OCI-M2 (cell line): ENCODE results near the gene TMEM209.

ENCODE experiments used
- DNase-seq: peaks from one replicate; lab custom pipeline; 2025; ENCODE audit not compliant: unreplicated experiment; lab: John Stamatoyannopoulos, UW

TMEM209 gene

DNA sequence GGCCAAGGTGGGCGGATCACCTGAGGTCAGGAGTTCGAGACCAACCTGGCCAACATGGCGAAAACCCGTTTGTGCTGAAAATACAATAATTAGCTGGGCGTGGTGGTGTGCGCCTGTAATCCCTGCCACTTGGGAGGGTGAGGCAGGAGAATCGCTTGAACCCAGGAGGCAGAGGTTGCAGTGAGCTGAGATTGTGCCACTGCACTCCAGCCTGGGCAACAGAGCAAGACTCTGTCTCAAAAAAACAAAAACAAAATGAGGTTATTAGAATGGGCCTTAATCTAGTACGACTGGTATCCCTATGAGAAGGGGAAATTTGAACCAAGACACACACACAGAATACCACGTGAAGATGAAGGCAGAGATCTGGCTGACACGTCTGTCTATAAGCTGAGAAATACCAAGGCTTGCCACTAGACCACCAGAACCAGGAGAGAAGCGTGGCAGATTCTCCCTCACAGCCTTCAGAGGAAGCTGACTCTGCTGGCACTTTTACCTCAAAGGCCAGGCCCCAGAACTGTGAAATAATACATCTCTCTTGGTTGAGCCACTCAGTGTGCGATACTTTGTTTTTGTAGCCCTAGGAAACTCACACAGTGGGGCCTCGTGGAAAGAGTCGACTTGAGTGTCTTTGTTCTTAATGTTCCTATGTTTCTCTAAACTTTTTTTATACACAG is 59.6 kb downstream of the TMEM209 start:
- no peak for DNase-seq

DNA sequence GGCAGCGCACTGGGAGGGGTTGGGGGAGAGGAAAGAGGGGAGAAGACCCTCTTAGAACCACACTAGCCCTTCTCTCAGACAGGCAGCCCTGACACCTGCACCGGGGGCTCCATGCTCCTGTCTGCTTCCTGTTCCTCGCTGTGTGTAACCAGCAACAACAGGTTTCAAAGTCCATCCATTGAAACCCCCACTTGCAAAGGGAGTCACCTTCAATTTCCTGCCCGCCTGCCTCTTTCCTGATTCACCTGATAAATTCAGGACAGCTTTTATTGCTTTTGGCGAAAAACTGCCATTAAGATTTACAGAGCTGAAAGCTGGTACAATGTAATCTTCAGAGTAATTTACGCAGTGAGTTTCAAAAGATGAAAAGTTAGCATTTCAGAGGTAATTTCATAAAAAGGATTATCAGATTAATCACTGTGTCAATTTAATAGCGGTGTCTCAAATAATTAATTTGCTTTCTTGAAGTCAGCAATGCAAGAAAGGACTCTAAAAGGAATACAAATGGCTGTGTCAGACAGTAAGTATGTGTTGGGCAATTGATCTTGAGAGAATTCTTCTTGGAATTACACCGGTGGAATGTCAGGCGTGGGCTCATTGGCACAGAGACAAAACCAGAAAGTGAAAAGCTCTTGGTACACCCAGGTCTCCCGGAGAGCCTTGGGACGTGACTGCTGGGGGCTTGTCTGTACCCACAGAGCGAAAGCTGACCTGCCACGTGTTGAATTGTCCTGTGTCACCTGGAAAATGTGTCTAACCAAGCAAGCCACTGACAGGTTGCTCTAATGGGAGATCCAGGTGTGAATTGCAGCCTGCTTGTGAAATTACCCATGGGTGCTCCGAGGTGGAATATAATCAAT is 60.7 kb downstream of the TMEM209 start:
- DNase-seq, result no peak

DNA sequence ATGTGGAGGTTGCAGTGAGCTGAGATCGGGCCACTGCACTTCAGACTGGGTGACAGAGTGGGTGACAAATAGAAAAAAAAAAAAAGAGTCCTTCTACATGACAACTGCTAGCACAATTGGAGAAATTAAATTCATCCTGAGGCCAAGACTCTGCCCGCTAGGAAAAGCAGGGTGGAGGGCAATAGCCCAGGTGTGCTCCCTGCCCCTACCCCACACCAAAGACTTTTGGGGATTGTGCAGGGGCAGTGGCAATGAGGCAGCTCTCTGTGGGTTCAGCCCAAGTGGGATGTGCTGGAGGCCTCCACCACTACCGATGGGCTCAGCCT is 61.3 kb downstream of the TMEM209 start:
- no peak for DNase-seq

DNA sequence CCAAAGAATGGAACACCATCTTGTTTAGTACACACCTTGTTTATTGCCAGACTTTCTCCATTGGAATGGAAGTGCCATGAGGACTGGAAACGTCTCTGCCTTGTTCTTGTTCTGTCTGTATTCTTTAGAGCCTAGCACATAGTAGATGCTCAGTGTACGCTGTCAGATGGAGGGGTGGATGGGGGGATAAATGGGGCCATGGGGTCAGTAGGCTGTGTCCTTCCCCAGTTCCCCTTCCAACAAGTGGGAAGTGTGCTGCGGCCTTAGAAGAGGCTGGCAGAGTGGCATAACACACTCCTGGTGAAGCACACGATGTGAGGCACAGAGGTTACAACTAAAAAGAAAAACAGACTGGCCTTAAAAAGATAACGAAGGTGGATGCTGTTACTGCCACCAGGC is 61.9 kb downstream of the TMEM209 start:
- DNase-seq, result no peak

DNA sequence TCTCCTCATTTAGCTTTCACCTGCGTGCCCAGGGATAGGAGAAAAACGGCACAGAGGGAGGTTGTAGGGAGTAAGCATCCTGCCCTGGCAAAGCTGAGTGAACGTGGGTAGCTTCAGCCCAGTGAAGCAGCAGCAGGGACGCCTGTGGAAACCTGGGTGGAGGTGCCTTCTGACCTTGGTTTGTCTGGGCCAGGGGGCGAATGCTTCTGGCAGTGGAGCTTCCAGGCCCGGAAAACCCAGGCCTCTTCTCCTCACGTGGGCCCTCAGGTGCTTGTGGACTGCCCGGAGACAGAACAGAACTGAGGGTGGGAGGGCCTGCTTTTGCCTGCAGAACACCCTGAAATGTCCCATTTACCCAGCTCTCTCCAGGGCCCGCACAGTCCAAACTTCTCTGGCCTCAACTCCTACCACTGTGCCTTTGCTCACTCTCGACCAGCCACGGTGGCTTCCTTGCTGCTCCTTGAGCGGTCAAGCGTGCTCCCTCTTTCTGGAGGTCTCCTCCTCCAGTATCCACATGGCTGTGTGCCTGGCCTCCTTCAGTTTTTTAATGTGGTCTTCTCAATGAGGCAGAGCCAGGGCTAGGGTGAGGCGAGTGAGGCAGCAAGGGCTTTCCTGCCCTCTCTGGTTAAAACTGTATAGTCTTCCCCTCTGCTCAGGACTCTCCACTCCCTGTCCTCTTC is 62.4 kb downstream of the TMEM209 start:
- no peak for DNase-seq

DNA sequence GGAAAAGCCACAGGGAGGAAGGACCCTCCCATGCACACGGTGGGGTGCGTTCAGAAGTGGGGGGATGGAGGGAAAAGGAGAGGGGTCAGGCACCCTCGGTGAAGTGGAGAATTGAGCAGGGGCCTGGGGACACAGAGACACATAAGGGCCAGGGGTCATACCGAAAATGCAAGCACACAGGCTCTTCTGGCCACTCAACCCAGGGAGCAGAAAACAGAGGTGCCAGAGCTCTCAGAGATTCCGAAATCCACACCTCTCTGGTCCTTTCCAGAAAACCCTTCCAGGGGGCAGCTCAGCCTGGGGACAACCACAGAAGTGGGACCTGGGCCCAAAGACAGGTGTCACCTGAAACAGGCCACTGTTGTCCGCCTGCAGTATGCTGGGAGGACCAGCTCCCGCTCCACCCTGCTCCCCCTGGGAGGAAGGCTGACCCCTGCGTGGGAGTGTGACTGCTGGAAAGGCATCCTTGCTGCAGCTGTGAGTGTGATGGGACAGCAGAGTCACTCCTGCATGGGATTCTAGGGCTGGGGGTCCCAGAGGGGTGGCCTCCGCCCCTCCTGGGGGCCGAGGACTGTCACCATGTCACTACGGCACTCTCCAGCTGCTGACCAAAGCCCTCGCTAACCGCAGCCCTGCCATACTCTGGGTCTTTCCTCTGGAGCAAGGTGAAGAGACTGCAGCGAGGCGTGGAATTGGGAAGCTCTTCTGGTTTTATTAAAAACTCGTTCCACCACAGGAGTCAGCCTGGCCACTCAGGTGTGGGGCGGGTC is 63.1 kb downstream of the TMEM209 start:
- DNase-seq, result no peak

DNA sequence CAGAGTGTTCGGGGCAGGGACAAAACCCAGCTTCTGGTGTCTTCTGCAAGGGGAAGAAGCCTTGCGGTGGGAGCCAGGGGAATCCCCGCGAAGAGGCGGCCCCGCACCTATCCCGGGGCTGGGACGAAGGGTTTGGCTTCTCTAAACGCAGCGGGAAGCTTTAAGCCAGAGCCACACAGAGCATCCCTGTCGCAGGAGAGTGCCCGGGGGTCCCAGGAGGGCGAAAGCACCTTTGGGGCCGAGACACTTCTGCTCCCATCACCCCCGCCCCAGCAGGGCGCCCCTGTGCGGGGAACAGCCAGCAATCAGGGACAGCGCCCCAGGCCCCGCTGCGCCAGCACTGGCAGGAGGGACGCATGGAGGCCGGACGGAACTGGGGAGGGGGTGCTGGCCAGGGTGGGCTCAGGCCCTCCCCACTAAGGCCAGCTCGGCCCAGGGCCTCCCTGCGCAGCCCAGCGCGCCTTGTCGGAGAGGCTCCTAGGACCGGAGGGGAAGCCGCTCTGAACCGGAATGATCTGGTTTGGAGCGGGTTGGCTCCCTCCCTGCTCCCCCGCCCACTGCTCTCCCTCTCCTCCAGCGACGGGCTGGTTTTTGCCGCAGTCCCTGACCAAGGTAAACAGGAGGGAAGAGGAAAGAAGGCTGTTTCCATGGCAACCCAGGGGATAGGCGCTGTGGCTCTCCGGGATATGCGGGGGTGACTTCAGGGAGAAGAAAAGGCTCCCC is 63.9 kb downstream of the TMEM209 start:
- DNase-seq, result no peak

DNA sequence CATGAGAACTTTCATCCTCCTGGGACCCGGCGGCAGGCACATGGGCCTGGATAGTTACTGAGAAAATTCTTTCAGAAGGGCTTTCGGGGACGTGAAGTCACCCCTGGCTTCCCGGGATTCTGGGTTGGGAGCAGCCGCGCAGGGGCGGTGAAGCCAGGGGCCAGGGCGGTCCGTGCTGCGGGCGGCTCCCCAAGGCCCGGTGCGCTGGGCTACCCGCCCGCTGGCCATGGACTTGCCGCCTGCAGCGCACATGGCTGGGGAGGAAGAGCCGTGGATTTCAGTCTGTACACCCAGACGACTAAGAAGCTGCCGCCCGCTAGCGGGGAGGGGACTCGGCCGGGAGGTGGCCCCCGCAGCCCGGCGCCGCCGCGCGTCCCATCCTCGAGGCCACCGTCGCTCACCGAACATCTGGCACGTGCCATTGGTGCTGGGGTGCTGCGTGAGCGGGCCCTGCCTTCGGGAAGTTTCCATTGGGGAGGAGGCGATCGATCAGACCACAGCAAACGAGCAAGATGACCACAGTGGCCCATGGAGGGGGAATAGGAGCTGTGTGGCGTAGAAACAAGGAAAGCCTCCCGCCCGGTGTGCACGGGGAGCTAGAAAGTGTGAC is 64.5 kb downstream of the TMEM209 start:
- no peak for DNase-seq

DNA sequence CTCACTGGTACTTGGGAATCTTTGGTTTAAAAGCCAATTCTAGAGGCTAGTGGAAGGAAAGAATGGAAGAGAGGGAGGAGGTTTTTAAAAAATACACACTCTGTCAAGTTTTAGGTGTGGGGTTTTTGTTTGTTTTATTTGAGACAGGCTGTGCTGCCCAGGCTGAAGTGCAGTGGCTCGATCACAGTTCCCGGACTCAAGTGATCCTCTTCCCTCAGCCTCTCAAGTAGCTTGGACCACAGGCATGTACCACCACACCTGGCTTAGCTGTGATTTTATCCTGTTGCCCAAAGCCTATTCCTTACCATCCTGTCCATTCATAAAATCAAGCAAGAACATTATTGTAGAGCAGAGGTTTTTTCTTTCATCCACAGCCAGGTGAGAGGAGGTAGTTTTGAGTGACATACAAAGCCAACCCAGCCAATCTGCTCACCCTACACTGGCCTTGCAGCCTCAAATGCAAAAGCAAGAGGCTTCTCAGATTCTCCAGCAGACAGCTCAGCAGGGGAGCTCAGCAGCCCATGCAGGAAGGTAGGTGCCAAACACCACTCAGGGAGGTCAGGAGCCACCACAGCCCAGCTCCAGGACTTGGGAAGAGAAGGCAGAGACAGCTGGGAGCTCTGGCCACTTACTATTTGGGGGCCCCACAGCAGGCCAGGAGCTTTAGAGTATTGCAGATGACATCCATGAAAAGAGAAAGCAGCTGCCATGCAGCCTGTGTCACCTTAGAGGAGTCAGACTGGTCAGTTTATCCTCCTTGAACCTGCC is 65.8 kb downstream of the TMEM209 start:
- no peak for DNase-seq

DNA sequence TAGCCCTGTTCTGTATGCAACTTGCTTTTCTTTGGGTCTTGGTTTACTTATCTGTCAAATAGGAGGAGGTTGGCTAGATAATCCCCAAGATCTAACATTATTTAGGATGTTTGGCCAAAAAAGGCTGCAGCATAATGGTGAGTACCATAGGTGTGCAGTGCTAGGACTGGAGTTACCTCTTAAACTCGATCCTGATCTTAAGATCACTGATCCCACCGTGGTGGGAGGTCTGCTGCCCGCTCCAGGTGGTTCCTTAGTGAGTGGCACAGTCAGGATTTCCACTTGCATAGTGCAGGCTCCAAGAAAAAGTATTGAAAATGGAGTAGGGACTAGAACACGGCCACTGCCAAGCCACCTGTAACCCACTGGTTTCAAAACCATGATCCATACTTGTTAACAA is 68.0 kb downstream of the TMEM209 start:
- no peak for DNase-seq

DNA sequence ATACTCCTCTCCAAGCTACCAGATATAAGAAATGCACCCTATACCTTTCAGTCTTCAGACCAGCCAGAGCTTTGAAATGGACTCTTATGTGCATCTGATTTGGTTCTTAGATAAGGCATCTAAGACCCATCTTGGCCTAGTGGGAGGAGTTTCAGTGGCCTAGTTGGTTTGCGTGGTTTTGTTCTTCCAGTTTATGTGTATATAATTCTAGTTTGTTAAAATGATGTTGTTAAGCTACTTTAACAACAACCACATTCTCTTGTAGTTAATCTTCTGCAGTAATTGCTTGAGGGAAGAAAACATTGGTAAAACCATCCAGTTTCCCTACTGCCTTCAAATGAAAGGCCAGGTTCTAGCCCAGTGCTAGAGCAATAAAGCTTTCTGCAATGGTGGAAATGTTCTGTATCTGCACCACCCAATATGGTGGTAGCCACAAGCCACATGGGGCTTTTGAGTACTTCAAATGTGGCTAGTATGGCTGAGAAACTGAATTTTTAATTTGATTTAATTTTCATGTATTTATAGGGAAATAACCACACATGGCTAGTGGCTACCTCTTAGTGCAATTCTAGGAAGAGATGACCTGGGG is 68.5 kb downstream of the TMEM209 start:
- DNase-seq, result no peak

DNA sequence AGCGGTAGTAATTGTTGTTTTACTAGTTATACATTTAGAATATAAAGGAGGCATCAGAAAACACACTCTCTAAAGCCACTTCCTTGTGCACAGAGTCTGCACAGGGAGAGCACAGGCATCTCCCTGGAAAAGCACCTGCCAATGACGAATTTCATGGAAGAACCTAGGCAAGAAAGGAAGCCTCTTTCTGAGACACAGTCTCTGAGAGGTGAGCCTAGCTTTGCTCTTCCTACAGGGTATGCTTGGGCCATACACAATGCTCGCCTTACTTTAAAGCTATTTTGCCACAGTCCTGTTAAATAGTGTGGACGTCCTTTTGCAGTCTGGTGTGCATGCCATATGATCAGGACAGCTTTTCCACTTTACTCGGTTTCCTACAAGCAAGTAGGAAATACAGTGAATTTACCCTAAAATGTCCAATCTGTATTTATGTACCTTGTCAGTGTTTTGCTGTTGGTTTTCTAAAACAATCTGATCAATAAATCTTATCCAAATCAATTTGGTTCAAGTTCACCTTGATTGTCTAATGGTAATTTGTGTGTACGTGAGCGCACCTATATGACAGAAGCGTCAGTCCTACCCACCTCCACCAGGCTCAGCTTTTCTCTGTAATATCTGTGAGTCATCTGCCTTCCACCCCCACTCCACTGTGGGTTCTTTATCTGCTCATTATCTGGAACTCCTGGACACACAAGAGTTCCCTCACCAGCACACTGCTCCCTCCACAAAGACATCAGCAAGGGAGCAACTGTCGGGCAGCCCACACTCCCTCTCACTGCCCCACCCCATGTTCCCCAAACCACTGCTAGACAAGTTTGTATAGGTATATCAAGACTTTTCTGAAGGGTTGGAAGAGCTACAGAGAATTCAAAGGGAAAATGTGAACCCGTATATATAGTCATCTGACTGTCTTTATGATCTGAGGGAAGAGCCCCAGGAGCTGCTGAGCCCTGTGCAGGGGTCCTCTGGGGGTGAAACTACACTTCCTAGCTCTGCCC is 69.7 kb downstream of the TMEM209 start:
- no peak for DNase-seq

DNA sequence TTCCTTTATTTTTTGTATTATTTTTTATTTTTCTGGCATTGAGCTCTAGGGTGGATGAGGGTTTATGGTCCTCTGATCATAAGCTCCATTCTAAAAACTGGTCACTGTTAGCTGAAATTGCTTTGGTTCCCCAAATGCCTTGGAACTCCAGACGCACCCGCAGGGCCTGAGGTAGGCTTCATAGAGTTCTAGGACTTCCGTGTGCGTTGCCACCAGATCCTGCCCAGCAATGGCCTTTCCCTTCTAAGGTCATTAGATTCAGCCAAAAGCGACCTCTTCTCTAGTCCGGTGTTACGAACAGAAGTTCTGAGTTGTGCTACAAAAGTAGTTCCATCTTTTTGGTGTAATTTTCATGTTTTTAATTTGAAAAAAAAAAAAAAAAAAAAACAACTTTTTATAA is 70.5 kb downstream of the TMEM209 start:
- no peak for DNase-seq

DNA sequence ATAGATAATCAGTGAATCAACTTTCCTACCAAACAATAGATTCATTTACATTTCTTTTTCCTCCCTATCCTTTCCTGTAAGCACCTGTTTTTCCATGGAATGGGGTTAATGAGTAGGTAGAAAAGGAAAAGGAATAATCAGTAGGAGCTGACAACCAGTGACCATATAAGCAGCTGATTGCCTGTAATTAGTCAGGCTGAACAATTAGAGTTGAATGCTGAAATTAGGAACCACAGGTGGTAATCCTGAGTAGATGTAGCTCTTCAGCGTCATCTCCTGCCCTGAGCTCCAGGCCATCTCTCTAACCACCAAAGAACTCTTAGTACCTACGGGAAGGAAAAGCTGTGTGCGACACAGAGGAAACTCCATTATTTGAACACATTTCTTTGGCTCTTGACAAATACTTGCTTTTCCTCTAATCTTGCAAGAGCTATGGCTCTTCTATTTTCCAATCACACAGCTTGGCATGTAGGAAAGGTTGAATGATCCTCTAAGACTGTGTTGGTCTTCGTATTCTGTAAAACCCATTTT is 71.0 kb downstream of the TMEM209 start:
- DNase-seq, result no peak

DNA sequence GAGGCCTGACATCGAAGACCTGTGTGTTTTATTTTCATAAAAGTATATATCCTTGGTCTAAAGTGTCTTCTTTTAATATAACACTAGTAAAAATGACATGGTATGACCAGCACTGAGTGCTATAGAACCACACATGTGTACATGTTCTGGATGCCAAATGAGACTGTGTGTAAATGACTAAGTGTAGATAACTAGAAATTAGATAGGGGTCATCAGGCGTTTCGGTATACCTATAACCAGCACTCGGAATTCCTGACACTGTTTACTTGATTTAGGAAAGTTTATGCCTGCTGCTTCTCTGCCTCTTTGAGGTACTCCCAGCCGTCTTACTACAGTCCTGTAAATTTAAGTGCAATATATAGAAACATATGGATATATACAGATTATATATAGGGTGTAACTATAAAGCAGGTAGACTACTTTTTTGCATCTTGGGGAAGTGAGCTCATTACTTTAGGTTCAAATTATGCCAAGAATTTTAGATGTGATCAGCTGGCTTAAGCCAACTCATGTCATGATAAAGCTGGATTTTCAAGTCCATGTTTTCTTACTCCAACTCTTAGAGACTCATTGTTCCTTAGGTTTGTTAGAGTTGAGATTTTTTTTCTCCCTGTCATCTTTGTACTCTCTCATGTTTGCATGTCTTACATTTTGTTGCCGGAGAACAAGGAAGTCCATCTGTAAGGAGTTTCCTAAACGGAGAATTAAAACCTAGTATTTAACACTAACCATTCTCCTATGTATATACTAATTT is 72.0 kb downstream of the TMEM209 start:
- DNase-seq, result no peak

DNA sequence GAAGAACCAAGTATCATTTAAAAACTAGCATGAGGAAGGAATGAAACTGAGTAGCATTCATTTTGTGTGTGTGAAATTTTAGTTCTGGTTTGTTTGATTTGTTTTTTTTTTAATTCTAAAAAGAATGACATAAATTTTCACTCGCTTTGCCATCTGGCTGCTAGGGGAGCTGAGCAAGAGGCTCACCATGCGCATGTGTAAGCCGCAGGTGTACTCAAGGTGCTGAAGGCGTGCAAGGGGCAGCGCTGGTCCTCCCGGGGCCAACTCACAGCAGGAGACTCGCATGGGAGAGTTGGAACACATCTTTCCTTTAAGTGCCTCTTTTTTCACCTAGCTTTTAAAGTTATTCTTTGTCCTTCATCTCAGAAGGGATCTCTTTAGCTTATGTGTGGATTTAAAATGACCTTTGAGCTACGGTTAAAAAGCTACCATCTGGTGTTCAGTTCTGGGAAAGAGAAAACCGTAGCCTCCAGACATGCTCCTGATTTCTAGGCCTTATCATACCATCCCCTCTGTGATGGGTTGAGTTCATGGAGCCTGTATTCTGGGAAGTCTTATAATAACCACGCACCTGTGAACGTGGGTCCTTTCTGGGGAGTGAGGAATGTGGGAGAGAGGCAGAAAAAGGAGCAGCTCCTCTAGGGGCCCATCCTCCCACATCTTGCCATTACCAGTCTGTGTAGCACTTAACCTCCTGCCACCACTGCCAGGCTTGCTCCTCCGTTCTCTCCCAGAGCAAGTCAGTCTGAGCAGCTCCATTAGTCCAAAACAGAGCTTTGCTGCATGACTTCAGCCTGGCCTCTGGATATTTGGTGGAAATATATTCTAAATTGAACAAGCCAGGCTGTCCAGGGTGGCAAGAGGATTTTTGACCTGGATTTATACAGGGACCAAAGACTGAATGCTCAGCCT is 73.0 kb downstream of the TMEM209 start:
- DNase-seq, result no peak
